T47D (cell line): ENCODE results near the gene CRACDL.

Source experiments
- DNase-seq, 2 experiments: peaks; one replicate each; pipeline versions ENCODE4 v3.0.0 to v3.0.0-alpha.2; 2011 to 2012; ENCODE audit warnings: low read depth in 1 of 2, low spot score in 1 of 2
- JUND ChIP-seq: IDR thresholded peaks from 2 replicates; pipeline ENCODE4 v1.6.1; 2012; ENCODE audit warnings: low read depth
- in situ Hi-C: cut with HindIII; loops from 2 replicates; pipeline ENCODE4 v1.10.0; 2016; ENCODE audit warnings: low sequenced_read_pairs, low pct_unique_long_range_greater_than_20kb

The CRACDL gene

GRCh38 chr2:98825020-98825350 is 111.0 kb downstream of the CRACDL start:
- in situ Hi-C loops, result no loop called here
- DNase-seq, result no peak
- no peak for TF ChIP-seq JUND

GRCh38 chr2:98824256-98825019 is 111.6 kb downstream of the CRACDL start:
- in situ Hi-C loops, result no loop called here
- TF ChIP-seq JUND, result no peak
- no peak for DNase-seq

DNA sequence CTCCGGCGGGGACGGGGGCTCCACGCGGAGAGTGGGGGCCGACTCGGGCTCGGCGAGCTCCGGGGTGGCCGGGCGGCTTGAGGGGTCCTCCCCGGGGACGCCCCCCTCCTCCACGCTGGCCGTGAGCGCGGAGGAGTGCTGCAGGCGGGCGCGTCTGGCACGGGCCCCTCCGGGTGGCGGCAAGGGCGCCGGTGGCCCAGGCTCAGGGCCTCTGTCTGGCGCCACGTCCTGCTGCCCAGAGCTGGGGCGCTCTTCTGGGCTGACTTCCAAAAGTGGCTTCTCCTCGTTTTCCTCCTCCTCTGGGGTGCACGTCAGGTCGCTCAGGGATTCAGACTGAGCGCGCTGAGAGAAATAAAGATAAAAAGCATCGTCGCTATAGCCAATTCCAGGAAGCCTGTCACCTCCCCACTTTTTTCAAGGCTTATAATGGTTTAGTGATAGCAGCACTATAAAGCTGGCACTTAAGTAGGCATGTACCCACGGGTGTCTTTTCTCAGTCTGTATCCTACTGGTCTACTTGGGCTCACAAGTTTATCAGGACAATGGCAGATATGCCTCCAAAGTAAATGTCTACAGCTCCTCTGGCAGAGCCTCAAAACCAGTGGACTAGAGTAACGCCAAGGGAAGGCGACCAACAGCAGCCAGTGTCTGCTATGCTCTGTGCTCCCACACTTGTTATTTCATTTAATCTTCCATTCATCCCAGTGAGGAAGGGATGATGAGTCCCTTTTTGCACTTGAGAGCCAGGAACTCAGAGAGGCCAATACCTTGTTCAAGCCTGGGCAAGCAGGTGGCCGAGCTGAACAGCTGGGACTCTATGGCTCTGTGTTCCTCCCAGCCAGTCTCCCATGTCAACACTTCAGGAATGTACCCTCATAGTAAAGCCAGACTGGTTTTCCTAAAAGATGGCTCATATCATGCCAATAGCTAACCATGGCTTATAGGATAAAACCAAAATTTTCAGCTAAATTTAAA is 112.5 kb downstream of the CRACDL start:
- no peak for TF ChIP-seq JUND
- DNase-seq, result no peak
- in situ Hi-C loops, result no loop called here

DNA sequence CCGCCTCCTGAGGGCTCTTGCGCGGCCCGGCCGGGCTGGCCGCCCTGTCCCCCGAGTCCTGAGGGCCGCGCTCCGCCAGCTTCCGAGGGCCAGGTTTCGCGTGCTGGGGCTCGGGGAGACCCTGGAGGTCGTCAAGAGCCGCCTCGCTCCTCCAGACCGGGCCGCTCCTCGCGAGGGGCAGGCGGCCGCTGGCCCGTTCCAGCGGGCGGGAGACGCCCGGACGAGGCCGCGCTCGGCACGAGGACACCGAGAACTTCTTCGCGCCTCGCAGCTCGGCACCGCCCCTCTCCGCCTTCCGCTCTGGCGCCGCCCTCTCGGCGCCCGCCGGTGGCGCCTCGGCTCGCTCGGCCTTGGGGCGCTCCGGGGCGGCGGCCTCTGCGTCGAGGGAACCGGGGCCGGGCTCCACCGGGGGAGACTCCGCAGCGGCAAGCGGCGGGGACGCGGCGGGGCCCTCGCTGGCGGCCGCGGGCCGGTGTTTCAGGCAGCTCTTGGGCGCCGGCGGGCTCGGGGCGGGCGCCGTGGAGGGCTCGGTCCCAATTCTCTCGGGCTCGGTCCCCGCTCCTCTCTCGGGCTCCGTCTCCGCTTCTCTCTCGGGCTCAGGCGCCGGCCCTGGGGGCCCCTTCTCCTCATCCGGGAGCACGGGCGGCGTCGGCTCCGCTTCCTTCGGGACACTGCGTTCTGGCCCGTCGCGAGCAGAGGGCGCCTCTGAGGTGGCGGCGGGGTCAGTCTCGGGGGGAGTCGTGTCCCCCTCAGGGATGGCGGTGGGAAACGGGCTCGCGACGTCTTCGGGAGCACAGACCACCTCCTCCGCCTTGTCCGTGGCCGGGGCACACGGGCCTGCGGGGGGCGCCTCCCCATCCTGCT is 113.5 kb downstream of the CRACDL start:
- in situ Hi-C loops, result no loop called here
- TF ChIP-seq JUND, result no peak
- DNase-seq, result no peak

DNA sequence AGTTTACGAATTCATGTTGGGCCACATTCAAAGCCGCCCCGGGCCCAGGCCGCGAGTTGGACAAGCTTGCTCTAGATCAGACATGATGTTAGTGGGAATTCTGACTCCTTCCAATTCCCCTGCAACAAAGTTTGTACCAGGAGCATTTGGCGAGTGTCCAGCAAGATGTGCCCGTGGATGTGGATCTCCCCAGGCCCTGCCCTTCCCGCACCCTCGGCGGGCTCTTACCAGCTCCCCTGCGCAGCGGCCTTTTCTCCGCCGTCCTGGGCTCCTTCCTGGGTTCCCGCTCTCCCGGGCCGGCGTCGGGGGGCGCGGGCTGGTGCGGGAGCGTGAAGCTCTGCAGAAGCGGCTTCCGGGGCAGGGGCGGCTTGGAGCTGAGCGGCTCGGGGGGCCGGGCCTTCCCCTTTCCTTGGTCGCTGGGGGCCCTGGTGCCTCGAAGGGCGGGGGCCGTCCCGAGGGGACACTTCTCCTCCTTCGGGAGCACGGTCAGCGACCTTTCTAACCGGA is 114.3 kb downstream of the CRACDL start:
- DNase-seq, result no peak
- in situ Hi-C loops, result no loop called here
- TF ChIP-seq JUND, result no peak

- TF ChIP-seq JUND, result no peak
- DNase-seq, result no peak
- in situ Hi-C loops, result no loop called here
These were observed 116.7 kb downstream of the CRACDL start for GRCh38 chr2:98819231-98819766.

DNA sequence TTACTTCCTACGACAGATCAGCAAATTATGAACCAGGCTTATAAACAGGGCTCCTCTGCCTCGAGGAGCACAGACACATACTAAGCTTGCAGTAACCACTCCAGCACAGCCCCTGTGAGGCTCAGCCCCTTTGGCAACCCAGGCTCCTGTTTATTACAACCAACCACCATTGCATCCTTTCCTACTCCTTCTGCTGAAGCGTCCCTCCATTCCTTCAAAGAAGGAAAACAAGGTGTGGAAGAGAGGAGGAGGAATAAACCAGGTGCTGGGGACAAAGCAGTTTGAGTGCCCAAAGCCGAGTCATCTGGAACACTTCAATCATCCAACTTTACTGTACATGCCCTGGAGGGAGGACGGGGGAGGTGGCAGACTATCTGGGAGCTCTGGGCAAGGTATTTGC is 117.9 kb downstream of the CRACDL start:
- no peak for TF ChIP-seq JUND
- in situ Hi-C loops, result no loop called here
- DNase-seq, result no peak

- in situ Hi-C loops, result no loop called here
- TF ChIP-seq JUND, result no peak
- no peak for DNase-seq
These were observed 119.7 kb downstream of the CRACDL start for GRCh38 chr2:98816281-98816680.

DNA sequence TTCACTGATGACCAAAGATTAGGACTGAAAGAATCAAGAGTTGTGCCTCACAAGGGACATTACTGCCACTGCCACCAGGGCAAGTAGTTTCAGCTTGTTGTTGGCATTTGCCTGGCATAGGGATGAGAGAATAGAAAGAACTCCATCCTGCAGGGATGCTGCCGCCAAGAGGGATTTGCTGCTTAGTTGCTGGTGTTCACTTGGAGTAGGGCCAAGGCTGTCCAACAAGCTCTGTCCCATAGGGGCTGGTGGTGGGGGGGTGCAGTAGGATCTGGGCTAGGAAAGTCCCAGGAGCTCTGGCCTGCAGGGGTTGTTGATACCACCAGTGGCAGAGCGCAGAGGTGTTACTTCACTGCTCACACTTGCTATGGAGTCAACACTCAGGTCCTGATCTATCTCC is 120.2 kb downstream of the CRACDL start:
- in situ Hi-C loops, result no loop called here
- no peak for TF ChIP-seq JUND
- DNase-seq, result no peak

DNA sequence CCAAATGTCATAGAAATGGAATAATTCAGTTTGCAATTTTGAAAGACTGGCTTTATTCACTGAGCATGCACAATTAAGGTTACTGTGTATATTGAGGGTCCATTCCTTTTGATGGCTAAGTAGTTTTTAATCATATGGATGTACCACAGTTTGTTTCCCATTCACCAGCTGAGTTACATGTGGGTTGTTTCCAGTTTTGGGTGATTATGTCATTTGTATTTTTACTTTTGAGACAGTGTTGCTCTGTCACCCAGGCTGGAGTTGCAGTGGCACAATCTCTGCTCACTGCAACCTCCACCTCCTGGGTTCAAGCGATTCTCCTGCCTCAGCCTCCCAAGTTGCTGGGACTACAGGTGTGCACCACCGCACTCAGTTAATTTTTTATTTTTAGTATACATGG is 124.3 kb downstream of the CRACDL start:
- in situ Hi-C loops, result no loop called here
- no peak for TF ChIP-seq JUND
- DNase-seq, result no peak

DNA sequence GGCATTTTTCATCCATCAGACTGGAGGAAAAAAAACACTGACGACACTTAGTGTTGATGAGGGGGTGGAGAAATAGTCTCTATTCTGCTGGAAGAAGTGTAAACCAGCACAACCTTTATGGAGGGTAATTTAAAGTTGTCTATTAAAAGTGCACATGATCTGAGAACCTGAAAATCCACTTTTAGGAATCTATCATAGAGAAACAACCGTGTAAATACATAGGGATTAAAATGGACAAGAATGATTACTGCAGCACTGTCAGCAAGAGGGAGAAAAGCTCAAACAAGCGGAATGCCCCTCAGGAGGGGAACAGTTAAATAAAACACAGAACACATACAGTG is 125.5 kb downstream of the CRACDL start:
- DNase-seq, result no peak
- in situ Hi-C loops, result no loop called here
- no peak for TF ChIP-seq JUND
